ENCODE measurements around the gene PTPRM. TPM values are rescaled to one million over a fixed set of nuclear protein-coding genes. Genes with fewer than 3 reads are reported as not detected.

The PTPRM gene
- total RNA-seq, 1 donor from 2014 or later = 102 TPM

DNA sequence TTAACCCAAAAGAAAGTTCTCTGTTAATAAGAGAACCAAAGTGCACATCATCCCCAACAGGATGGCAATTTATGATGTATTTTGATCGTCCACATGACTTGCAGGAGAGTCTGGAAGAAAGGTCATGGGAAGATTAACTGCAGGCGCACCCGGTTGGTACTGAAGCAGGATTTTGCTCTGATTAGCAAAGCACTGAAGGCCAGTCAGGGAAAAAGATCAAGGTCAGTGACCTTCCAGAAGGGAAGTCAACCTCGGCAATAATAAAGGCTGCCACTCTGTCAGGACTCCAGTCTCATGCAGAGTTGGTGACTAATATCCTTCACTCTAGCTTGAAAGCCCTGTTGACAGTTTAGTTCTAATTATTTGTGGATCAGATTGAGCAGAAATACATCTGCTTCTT, 609.4 kb downstream of the PTPRM start:
- DNase-seq (ENCODE audit: low spot score in 2 of 2) (no peak), FAIRE-seq (no peak)

DNA sequence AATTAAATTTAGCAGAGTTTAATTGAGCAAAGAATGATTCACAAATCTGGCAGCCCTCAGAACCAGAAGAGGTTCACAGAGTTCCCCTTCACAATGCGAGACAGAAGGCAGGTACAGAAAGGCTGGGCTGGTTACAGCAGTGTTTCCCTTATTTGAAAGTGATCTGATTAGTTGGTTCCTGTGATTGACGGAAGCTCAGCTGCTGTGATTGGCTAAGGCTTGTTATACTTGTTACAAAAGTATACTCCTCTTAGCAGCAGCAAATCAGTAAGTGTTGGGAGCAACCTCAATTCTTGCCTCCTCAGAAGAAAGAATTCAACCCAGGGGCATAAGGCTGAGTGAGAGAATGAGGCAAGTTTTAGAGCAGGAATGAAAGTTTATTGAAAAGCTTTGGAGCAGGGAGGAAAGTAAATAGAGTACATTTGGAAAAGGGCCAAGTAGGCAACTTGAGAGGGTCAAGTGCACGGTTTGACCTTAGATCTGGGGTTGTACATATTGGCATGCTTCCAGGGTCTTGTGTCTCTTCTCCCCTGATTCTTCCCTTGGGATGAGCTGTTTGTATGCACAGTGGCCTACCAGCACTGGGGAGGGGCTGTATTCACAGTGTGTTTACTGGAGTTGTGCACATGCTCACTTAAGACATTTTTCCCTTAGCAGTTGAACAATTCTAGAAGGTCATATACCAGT, 610.4 kb downstream of the PTPRM start:
- no peak for DNase-seq (ENCODE audit: low spot score in 2 of 2)
- FAIRE-seq = no peak

GRCh38 chr18:8186413-8186812, 619.3 kb downstream of the PTPRM start:
- DNase-seq (ENCODE audit: low spot score in 2 of 2) (no peak), FAIRE-seq (no peak)

GRCh38 chr18:8188184-8188583, 621.1 kb downstream of the PTPRM start:
- no peak for DNase-seq (ENCODE audit: low spot score in 2 of 2)

GRCh38 chr18:8190980-8191379, 623.9 kb downstream of the PTPRM start:
- no peak for FAIRE-seq
- no peak for DNase-seq (ENCODE audit: low spot score in 2 of 2)

More at GRCh38 chr18:8188184-8188583, 621.1 kb downstream of the PTPRM start:
- FAIRE-seq = no peak

GRCh38 chr18:8194431-8194830, 627.3 kb downstream of the PTPRM start:
- DNase-seq (ENCODE audit: low spot score in 2 of 2) (no peak), FAIRE-seq (no peak)

- FAIRE-seq = no peak
- DNase-seq (ENCODE audit: low spot score in 2 of 2) = no peak
Measured at GRCh38 chr18:8196238-8196637, 629.1 kb downstream of the PTPRM start.

GRCh38 chr18:8197499-8197898, 630.4 kb downstream of the PTPRM start:
- DNase-seq (ENCODE audit: low spot score in 2 of 2) (no peak), FAIRE-seq (no peak)

GRCh38 chr18:8207996-8208395, 640.9 kb downstream of the PTPRM start:
- no peak for DNase-seq (ENCODE audit: low spot score in 2 of 2)
- no peak for FAIRE-seq

DNA sequence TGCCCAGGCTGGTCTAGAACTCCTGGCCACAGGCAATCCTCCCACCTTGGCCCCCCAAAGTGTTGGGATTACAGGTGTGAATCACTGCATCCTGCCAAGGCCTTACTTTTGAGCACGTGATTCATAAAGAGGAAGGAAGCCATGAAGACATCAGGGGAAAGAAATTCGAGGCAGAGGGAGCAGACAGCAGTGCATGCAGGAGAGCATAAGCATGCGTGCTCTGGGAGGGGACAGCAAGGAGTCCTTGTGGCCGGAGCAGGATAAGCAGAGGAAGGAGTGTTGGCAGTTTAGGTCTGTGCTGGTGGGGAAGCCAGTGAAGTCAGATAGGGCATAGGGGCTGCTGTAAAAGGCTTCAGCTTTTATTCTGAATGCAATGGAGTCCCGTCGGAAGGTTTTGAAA, 641.6 kb downstream of the PTPRM start:
- DNase-seq (ENCODE audit: low spot score in 2 of 2) (no peak), FAIRE-seq (no peak)

DNA sequence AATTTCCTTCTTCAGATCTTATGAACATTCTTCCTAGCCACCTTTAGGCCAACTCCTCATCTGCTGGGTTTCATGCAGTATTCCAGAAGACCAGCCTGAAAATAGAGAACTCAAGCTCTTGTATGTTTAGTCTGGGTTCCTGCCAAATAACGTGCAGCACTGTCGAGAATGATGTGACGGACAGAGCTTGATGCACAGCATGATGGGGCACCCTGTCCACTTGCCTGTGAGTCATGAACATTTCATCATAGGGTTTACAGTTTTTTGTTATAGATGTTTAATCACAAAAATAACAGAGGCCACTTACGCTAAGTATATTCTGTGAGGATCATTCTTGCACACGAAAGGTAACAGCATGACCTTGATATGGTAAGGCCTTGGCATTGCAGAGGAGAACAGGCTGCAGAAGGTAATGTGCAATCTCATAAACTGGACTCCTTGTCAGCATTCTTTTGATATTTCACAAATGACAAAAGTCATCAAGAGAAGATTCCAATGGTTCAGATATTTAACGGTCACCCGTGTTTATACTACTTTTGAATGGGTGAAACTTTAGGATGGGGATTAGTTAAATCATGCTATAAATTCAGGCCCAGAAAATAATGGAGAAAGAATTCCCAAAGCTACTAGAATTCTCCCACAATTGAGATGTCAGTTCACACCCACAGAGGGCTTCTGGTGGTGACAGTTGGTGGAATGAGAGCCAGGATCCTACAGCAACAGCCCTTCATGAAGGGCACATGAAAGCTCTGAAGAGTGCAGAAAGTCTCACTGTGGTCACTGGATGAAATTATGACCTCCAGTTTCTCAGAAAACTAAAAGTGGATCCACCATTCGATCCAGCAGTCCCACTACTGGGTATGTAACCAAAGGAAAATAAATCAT, 646.0 kb downstream of the PTPRM start:
- FAIRE-seq (no peak), DNase-seq (ENCODE audit: low spot score in 2 of 2) (no peak)

DNA sequence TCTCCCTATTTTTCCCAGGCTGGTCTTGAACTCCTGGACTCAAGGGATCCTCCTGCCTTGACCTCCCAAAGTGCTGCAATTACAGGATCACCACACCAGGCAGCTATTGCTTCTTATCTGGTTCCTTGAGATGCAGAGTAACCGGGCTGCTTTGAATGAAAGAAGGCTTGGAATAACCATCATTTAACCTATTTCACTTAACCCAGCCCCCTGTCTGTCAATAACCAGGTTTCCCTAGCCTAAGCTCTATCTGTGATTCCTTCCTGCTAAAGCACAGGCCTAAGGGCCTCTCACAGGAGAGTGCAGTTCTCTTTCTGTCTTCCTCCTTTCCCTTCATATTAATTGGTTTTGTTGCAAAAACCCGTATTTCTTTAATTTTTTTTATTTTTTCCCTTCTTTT, 648.6 kb downstream of the PTPRM start:
- FAIRE-seq (no peak), DNase-seq (ENCODE audit: low spot score in 2 of 2) (no peak)

DNA sequence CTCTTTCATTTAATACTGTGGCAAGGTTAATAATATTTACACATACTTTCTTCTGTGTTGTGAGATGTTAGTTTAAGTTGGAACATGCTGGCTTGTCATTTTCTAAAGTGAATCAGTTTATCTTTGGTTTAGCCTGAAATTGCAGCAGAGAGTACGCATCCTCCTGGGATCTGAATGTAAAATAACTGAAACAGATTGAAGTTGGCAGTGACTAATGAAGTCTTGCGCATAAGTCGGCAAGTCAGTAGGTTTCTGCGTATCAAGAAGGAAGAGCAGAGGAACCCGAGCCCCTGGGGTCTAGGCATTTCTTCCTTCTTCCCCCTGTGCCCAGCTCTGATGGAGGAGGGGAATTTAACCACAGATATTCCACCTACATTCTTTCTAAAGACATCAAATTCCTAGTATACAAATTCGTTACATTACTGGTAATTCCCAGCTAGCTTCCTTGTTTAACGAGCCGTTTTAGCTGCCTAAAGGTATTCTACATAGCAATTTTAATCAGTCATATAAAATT, 650.0 kb downstream of the PTPRM start:
- DNase-seq (ENCODE audit: low spot score in 2 of 2) = no peak
- no peak for FAIRE-seq

DNA sequence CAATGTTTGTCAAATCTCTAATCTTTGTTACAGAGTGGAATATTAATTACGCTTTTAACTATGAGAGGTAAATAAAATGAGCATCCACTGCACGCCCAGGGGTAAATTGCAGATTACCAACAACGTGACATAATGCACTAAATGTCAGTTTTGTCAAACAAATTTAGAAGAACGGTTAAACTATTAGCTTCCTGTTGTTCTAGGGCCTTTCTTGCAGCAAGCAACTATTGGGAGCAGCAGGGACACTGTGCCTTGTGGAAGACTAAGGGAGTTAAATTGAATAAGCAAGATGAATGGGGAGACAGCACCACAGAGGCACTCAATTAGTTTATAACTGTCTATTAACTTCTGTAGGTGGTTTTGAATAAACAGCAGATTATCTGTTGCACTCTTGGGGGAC, 651.1 kb downstream of the PTPRM start:
- DNase-seq (ENCODE audit: low spot score in 2 of 2) (no peak), FAIRE-seq (no peak)

GRCh38 chr18:8221452-8221851, 654.3 kb downstream of the PTPRM start:
- DNase-seq (ENCODE audit: low spot score in 2 of 2) (no peak), FAIRE-seq (no peak)

GRCh38 chr18:8224576-8224975, 657.5 kb downstream of the PTPRM start:
- FAIRE-seq = no peak

DNA sequence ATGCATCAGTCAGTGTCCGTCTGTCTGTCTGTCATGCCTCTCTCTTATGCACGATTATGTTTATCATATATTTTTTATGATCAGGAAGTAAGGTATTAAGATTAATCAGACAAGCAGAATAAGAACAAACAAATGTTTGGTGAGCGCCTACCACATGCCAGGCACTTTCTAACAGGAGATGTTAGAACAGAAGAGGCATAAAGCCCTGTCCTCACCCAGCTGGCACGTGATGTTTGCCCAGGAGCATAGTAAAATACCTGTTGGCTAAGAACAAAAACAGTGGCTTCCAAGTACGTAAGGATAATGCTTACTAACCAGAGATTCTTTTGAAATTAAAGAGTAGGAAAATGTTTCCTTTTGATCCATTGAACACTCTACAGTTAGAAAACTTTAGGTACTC, 661.9 kb downstream of the PTPRM start:
- FAIRE-seq (no peak), DNase-seq (ENCODE audit: low spot score in 2 of 2) (no peak)

More at GRCh38 chr18:8224576-8224975, 657.5 kb downstream of the PTPRM start:
- DNase-seq (ENCODE audit: low spot score in 2 of 2) = no peak

- FAIRE-seq (no peak), DNase-seq (ENCODE audit: low spot score in 2 of 2) (no peak)
Measured at GRCh38 chr18:8229787-8230186, 662.7 kb downstream of the PTPRM start.

GRCh38 chr18:8231316-8231715, 664.2 kb downstream of the PTPRM start:
- no peak for DNase-seq (ENCODE audit: low spot score in 2 of 2)
- FAIRE-seq = no peak

- no peak for FAIRE-seq
- no peak for DNase-seq (ENCODE audit: low spot score in 2 of 2)
Measured at GRCh38 chr18:8232791-8233190, 665.7 kb downstream of the PTPRM start.

DNA sequence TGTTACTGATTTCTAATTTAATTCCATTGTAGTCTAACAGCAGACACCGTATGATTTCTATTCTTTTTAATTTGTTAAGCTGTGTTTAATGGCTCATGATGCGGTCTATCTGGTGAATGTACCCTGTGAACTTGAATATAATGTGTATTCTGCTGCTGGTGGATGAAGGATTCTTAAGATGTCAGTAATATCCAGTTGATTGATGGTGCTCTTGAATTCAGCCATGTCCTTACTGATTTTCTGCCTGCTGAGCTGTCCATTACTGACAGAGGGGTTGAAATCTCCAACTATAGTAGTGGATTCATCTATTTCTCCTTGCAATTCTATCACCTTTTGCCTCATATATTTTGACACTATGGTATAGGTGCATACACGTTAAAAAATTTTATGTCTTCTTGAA, 668.8 kb downstream of the PTPRM start:
- DNase-seq (ENCODE audit: low spot score in 2 of 2) (no peak), FAIRE-seq (no peak)

DNA sequence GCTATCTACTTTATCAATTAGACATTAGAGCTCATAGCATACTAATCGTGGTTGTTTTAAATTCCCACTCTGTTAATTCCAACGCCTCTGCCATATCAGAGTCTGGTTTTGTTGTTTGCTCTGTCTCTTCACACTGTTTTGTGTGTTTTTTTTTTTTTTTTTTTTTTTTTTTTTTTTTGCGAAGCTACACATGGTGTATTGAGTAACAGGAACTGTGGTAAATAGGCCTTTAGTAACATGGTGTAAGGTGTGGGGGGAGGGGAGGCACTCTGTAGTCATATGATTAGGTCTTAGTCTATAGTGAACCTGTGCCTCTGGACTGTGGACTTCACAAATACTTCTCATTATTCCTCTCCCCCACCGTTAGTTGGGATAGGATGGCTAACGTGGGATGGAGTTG, 671.4 kb downstream of the PTPRM start:
- DNase-seq (ENCODE audit: low spot score in 2 of 2) (no peak), FAIRE-seq (no peak)

All from frontal cortex (tissue), 4 donors.